Stromal cell of bone marrow (primary cell): ENCODE measurements around the gene TIMM22.
"Not testable (repeated sequence)": the region's sequence is repeated elsewhere in the genome, so short reads cannot be mapped to it uniquely, and the experiment has no call there.

ENCODE experiments used
- DNase-seq: peaks from one replicate; pipeline ENCODE4 v3.0.0-alpha.2; 2012; ENCODE audit warnings: low read depth

The TIMM22 gene

GRCh38 chr17:996554-997344, at the start of gene TIMM22:
TIMM22 (plus strand) TSS chr17:997129; CDS start chr17:997143, 14 bp downstream.
- DNase-seq = peak; percentile 95

GRCh38 chr17:948284-948852, 48.6 kb upstream of the TIMM22 start:
- no peak for DNase-seq

GRCh38 chr17:949623-950303, 47.2 kb upstream of the TIMM22 start:
- DNase-seq = no peak

- DNase-seq = no peak
These were observed 45.4 kb upstream of the TIMM22 start for GRCh38 chr17:951325-952132.

GRCh38 chr17:952592-952991, 44.3 kb upstream of the TIMM22 start:
- not testable (repeated sequence) for DNase-seq

GRCh38 chr17:953767-954166, 43.2 kb upstream of the TIMM22 start:
- no peak for DNase-seq

- no peak for DNase-seq
These were observed 42.3 kb upstream of the TIMM22 start for GRCh38 chr17:954431-955164.

- no peak for DNase-seq
These were observed 40.0 kb upstream of the TIMM22 start for GRCh38 chr17:956905-957304.

- DNase-seq = no peak
These were observed 39.0 kb upstream of the TIMM22 start for GRCh38 chr17:957856-958421.

GRCh38 chr17:958712-959451, 38.0 kb upstream of the TIMM22 start:
- no peak for DNase-seq

GRCh38 chr17:962166-962565, 34.8 kb upstream of the TIMM22 start:
- DNase-seq = no peak

- DNase-seq = no peak
These were observed 34.3 kb upstream of the TIMM22 start for GRCh38 chr17:962670-963069.

- DNase-seq = no peak
These were observed 32.1 kb upstream of the TIMM22 start for GRCh38 chr17:964876-965275.

- no peak for DNase-seq
These were observed 31.5 kb upstream of the TIMM22 start for GRCh38 chr17:965311-965989.

GRCh38 chr17:967122-967521, 29.8 kb upstream of the TIMM22 start:
- DNase-seq = no peak

GRCh38 chr17:968812-969730, 27.9 kb upstream of the TIMM22 start:
- DNase-seq = no peak

- DNase-seq = peak; percentile 26
These were observed 27.0 kb upstream of the TIMM22 start for GRCh38 chr17:969811-970355.

GRCh38 chr17:970364-970763, 26.6 kb upstream of the TIMM22 start:
- DNase-seq = no peak

- DNase-seq = not testable (repeated sequence)
These were observed 25.1 kb upstream of the TIMM22 start for GRCh38 chr17:971861-972260.
